Endothelial cell (in vitro differentiated cells): ENCODE results near the gene BTBD16. TPM values are rescaled to one million over a fixed set of nuclear protein-coding genes. Genes with fewer than 3 reads are reported as not detected.

ENCODE experiments used
- DNase-seq: peaks from one replicate; pipeline ENCODE4 v3.0.0; 2021; ENCODE audit warnings: low spot score
- H3K27ac Mint-ChIP-seq: one replicate; pipeline ENCODE4 v1.8.0; 2021; ENCODE audit warnings: mixed read lengths, inconsistent platforms; ENCODE audit not compliant: unreplicated experiment
- H3K27me3 Mint-ChIP-seq: one replicate; pipeline ENCODE4 v1.8.0; 2021; ENCODE audit warnings: mild to moderate bottlenecking, moderate library complexity, mixed read lengths, inconsistent platforms; ENCODE audit not compliant: unreplicated experiment
- H3K36me3 Mint-ChIP-seq: one replicate; pipeline ENCODE4 v1.8.0; 2021; ENCODE audit warnings: mild to moderate bottlenecking, low read depth, mixed read lengths, inconsistent platforms; ENCODE audit not compliant: unreplicated experiment
- H3K4me1 Mint-ChIP-seq: one replicate; pipeline ENCODE4 v1.8.0; 2021; ENCODE audit warnings: mild to moderate bottlenecking, mixed read lengths, inconsistent platforms; ENCODE audit not compliant: unreplicated experiment
- H3K4me3 Mint-ChIP-seq: one replicate; pipeline ENCODE4 v1.8.0; 2021; ENCODE audit warnings: mild to moderate bottlenecking, mixed read lengths, inconsistent platforms; ENCODE audit not compliant: unreplicated experiment
- H3K9me3 Mint-ChIP-seq: one replicate; pipeline ENCODE4 v1.8.0; 2021; ENCODE audit warnings: mixed read lengths, inconsistent platforms; ENCODE audit not compliant: unreplicated experiment
- total RNA-seq: library from RNA; stranded (reverse); fragmentation: NEBNext Ultra II Directional; extraction: Animal tissue kit (Norgen Biotek cat#: 25700); gene quantifications from one replicate; pipeline ENCODE4 v1.2.1, GENCODE V29; 2021; ENCODE audit not compliant: unreplicated experiment
- TF ChIP-seq, protein P1 (sequence below): fragments of 200-600 bp; sonication (generic); IDR thresholded peaks from one replicate; pipeline ENCODE4 v1.5.0; 2021; ENCODE audit warnings: antibody characterized with exemption; ENCODE audit not compliant: unreplicated experiment

BTBD16 gene
- total RNA-seq, 1 donor from 2014 or later, result 0.23 TPM

DNA sequence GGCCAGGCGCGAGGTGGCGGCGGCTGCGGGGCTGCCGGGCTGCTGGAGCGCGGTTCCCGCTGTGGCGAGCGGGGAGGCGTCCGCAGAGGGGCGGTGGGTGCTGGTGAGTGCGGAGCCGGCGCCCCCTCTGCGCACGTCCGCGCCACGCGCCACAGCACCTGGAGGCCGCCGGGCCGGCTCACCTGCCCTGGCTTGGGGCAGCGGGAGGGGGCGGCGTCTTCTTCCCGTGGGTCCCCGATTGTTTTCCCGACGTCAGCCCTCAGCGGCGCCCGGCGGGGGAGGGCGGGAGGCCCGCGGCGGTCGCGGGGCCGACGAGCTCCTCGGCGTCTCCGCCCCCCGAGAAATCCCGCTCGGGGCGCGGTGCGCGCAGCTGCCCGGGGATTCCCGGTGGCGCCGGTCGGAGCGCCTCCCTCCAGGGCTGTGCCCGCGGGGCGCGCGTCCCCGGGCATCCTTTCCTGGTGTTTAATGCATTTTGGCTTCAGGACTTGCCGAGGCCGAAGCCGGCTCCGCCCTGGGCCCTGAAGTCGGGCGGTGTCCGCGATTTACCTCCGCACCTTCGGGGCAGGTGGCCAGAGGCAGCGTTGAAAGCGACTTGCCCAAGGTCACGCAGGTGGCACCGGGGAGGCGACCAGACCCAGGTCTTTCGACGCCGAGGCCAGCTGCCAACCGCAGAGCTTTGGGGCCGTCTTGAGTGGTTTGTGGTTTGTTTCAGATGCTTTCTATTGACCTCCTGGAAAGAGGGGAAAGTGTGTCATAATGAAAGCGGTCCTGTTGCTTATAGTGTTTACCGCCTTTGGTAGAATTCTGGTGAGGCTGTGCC lies 104.0 kb downstream of the BTBD16 start:
- H3K4me3 Mint-ChIP-seq, result peak overlapping the region; percentile 96
- peaks cover 4% of the 10 kb centered on the region for H3K27me3 Mint-ChIP-seq
- DNase-seq, result peak; percentile 59
- H3K4me1 Mint-ChIP-seq, result peaks cover 13% of the 10 kb centered on the region
- peak overlapping the region; percentile 82 for H3K27ac Mint-ChIP-seq
- TF ChIP-seq, protein P1, sequence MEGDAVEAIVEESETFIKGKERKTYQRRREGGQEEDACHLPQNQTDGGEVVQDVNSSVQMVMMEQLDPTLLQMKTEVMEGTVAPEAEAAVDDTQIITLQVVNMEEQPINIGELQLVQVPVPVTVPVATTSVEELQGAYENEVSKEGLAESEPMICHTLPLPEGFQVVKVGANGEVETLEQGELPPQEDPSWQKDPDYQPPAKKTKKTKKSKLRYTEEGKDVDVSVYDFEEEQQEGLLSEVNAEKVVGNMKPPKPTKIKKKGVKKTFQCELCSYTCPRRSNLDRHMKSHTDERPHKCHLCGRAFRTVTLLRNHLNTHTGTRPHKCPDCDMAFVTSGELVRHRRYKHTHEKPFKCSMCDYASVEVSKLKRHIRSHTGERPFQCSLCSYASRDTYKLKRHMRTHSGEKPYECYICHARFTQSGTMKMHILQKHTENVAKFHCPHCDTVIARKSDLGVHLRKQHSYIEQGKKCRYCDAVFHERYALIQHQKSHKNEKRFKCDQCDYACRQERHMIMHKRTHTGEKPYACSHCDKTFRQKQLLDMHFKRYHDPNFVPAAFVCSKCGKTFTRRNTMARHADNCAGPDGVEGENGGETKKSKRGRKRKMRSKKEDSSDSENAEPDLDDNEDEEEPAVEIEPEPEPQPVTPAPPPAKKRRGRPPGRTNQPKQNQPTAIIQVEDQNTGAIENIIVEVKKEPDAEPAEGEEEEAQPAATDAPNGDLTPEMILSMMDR, result no peak
- H3K36me3 Mint-ChIP-seq, result peaks cover 3% of the 10 kb centered on the region
- H3K9me3 Mint-ChIP-seq, result no peaks in the 10 kb centered on the region

- Mint-ChIP-seq H3K36me3 (peaks cover 3% of the 10 kb centered on the region), H3K27me3 (peaks cover 4% of the 10 kb centered on the region), H3K4me3 (peak overlapping the region; percentile 96), H3K27ac (peak overlapping the region; percentile 82), H3K4me1 (peaks cover 11% of the 10 kb centered on the region), H3K9me3 (no peaks in the 10 kb centered on the region)
- no peak for DNase-seq
- TF ChIP-seq, protein P1, result no peak
Observed at GRCh38 chr10:122375679-122376160, 104.6 kb downstream of the BTBD16 start.

DNA sequence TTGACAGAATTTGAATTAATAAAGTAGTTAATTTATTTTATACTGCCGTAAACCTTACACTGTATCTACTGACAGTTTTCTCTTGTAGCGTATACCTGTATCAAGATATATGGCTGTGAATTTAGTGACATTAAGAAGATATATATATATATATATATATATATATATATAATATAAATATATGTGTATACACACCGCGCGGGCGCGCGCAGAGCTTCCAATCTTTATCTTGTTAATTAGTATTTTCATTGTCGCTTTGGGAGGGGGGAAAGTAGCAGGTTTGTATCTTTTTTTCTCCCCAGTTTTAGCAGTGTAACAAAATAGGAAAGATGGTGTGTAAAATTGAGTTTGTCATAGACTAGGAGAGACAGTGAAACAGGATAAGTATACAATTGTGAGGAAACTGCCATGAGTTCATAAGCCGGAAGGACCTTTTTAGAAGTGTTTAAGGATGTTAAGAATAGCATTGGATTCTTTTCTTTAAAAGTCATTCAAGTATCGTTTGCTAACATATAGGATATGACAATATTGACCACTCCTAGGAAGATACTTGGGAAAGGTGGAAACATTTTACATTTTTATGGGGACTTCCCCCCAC lies 105.4 kb downstream of the BTBD16 start:
- TF ChIP-seq, protein P1, result no peak
- Mint-ChIP-seq H3K4me3 (no peak overlapping the region), H3K4me1 (peaks cover 11% of the 10 kb centered on the region), H3K27me3 (peaks cover 4% of the 10 kb centered on the region), H3K27ac (no peak overlapping the region), H3K36me3 (peaks cover 3% of the 10 kb centered on the region), H3K9me3 (no peaks in the 10 kb centered on the region)
- no peak for DNase-seq

DNA sequence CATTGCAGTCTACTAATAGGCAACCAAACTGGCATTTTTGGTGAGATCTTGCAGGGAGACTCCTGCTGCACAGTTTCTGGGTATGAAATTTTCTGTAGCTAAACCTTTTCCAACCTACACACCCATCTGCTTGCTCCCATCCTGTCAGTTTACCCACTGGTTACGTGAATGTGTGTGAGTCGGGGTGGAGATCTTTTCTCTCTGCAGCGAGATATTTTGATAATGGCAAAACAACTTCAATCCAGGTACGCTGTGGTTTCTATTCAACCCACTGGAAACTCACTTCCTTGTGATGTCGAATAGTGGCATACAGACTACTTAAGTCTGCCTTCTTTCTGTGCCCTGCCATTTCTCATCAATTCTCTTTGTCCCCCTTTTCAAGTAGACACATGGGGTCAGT lies 107.9 kb downstream of the BTBD16 start:
- Mint-ChIP-seq H3K36me3 (peaks cover 3% of the 10 kb centered on the region), H3K27ac (no peak overlapping the region), H3K4me1 (peaks cover 7% of the 10 kb centered on the region), H3K27me3 (no peaks in the 10 kb centered on the region), H3K9me3 (no peaks in the 10 kb centered on the region), H3K4me3 (no peak overlapping the region)
- DNase-seq, result no peak
- TF ChIP-seq, protein P1, result no peak

GRCh38 chr10:122379537-122379936 lies 108.4 kb downstream of the BTBD16 start:
- Mint-ChIP-seq H3K36me3 (peaks cover 3% of the 10 kb centered on the region), H3K9me3 (no peaks in the 10 kb centered on the region), H3K27ac (no peak overlapping the region), H3K4me1 (peaks cover 7% of the 10 kb centered on the region), H3K4me3 (no peak overlapping the region), H3K27me3 (no peaks in the 10 kb centered on the region)
- TF ChIP-seq, protein P1, result no peak
- DNase-seq, result no peak
